ES-I3 (cell line): ENCODE measurements around the gene PRKAR2A.

Source experiments
- H3K36me3 ChIP-seq: 2 replicates; pipeline ENCODE4 v1.6.1; 2013; ENCODE audit warnings: mild to moderate bottlenecking, low read length, control low read depth, moderate library complexity; ENCODE audit not compliant: insufficient read depth
- H3K4me1 ChIP-seq: 2 replicates; pipeline ENCODE4 v1.6.1; 2013; ENCODE audit warnings: mild to moderate bottlenecking, control low read depth, low read length; ENCODE audit not compliant: insufficient read depth
- H3K9ac ChIP-seq: 2 replicates; pipeline ENCODE4 v1.6.1; 2013; ENCODE audit warnings: low read depth, mild to moderate bottlenecking, low read length, moderate library complexity
- H3K9me3 ChIP-seq: 2 replicates; pipeline ENCODE4 v1.6.1; 2013; ENCODE audit warnings: mild to moderate bottlenecking, low read length, moderate library complexity; ENCODE audit not compliant: control insufficient read depth, insufficient read depth

PRKAR2A gene

GRCh38 chr3:48711727-48712126 lies 135.9 kb downstream of the PRKAR2A start:
- Histone ChIP-seq H3K9ac (no peak overlapping the region), H3K4me1 (peaks cover 22% of the 10 kb centered on the region), H3K36me3 (peaks cover 29% of the 10 kb centered on the region), H3K9me3 (no peaks in the 10 kb centered on the region)

- Histone ChIP-seq H3K36me3 (peaks cover 19% of the 10 kb centered on the region), H3K9ac (no peak overlapping the region), H3K4me1 (peaks cover 13% of the 10 kb centered on the region), H3K9me3 (no peaks in the 10 kb centered on the region)
Measured at GRCh38 chr3:48709051-48709461, 138.6 kb downstream of the PRKAR2A start.

DNA sequence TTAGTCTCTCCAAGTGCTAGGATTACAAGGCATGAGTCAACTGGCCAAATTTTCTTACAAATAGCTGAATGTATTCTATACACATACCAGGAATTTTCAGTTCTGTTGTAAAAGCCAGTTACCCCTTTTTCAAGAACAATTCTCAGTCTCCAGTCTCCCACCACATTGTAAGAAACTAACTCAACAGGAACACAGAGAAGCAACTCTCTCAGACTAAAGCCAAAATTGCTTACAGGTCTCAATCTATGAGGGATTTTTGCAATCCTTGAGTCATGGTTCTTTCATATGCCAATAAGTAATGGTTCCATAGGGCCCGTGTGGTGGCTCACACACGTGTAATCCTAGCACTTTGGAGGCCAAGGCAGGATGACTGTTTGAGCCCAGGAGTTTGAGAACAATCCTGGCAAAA lies 139.2 kb downstream of the PRKAR2A start:
- Histone ChIP-seq H3K4me1 (peaks cover 14% of the 10 kb centered on the region), H3K36me3 (peaks cover 18% of the 10 kb centered on the region), H3K9me3 (no peaks in the 10 kb centered on the region), H3K9ac (no peak overlapping the region)

GRCh38 chr3:48707157-48707556 lies 140.5 kb downstream of the PRKAR2A start:
- no peak overlapping the region for H3K9ac ChIP-seq
- no peaks in the 10 kb centered on the region for H3K9me3 ChIP-seq
- peaks cover 23% of the 10 kb centered on the region for H3K4me1 ChIP-seq
- peaks cover 14% of the 10 kb centered on the region for H3K36me3 ChIP-seq

- no peak overlapping the region for H3K9ac ChIP-seq
- H3K9me3 ChIP-seq: no peaks in the 10 kb centered on the region
- H3K4me1 ChIP-seq: peaks cover 24% of the 10 kb centered on the region
- no peaks in the 10 kb centered on the region; the same call in 1 of the 2 replicates for H3K36me3 ChIP-seq
Measured at GRCh38 chr3:48702320-48702920, 145.3 kb downstream of the PRKAR2A start.

DNA sequence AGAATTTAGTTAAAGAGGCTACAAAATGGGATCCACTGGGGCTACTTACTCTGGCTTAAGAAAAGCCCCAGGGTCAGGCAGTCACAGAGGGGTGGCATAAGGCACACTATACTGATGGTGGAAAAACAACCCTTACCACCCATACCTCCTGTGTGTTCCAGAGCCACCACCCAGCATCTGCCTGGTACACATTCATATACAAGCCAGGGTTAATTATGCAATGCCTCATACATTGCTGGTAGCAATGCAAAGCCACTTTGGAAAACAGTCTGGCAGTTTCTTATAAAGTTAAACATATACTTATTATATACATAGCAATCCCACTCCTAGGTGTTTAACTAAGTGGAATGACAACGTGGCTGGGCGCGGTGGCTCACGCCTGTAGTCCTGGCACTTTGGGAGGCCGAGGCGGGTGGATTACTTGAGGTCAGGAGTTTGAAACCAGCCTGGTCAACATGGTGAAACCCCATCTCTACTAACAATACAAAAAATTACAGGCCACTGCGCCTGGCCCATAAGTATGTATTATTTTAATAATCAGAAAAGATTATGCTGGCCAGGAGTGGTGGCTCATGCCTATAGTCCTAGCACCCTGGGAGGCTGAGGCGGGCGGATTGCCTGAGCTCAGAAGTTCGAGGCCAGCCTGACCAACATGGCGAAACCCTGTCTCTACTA lies 146.8 kb downstream of the PRKAR2A start:
- H3K9ac ChIP-seq: no peak overlapping the region
- no peaks in the 10 kb centered on the region for H3K36me3 ChIP-seq

DNA sequence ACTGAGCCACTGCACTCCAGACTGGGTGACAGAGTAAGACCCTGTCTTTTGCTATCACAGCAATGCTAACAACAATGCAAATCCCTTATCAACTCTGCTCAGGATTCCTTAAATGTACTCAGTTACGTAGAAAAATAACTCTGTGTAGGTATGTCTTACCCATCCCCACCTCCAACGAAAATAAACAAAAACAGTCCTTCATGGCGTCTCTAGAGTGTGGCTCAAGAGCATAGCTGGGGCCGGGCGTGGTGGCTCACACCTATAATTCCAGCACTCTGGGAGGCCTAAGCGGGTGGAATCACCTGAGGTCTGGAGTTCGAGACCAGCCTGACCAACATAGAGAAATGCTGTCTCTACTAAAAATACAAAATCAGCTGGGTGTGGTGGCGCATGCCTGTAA lies 148.8 kb downstream of the PRKAR2A start:
- Histone ChIP-seq H3K9ac (no peak overlapping the region), H3K9me3 (no peaks in the 10 kb centered on the region), H3K4me1 (peaks cover 38% of the 10 kb centered on the region), H3K36me3 (peaks cover 9% of the 10 kb centered on the region)

More for the DNA sequence above, 146.8 kb downstream of the PRKAR2A start:
- no peaks in the 10 kb centered on the region for H3K9me3 ChIP-seq
- H3K4me1 ChIP-seq: peaks cover 27% of the 10 kb centered on the region

- no peak overlapping the region for H3K9ac ChIP-seq
- H3K4me1 ChIP-seq: peaks cover 39% of the 10 kb centered on the region
- peaks cover 19% of the 10 kb centered on the region for H3K36me3 ChIP-seq
- H3K9me3 ChIP-seq: no peaks in the 10 kb centered on the region
Measured at GRCh38 chr3:48697952-48698351, 149.7 kb downstream of the PRKAR2A start.

- H3K36me3 ChIP-seq: peaks cover 31% of the 10 kb centered on the region
- H3K9me3 ChIP-seq: no peaks in the 10 kb centered on the region
- H3K4me1 ChIP-seq: peaks cover 28% of the 10 kb centered on the region; the same call in 1 of the 2 replicates
- H3K9ac ChIP-seq: no peak overlapping the region
Measured at GRCh38 chr3:48696601-48697000, 151.1 kb downstream of the PRKAR2A start.
